ENCODE results near the gene PRDX2. TPM values are rescaled to one million over a fixed set of nuclear protein-coding genes. Genes with fewer than 3 reads are reported as not detected.

Gene PRDX2
- polyA plus RNA-seq, 3 donors = 40.0 to 71.5 (median 46.7) TPM

DNA sequence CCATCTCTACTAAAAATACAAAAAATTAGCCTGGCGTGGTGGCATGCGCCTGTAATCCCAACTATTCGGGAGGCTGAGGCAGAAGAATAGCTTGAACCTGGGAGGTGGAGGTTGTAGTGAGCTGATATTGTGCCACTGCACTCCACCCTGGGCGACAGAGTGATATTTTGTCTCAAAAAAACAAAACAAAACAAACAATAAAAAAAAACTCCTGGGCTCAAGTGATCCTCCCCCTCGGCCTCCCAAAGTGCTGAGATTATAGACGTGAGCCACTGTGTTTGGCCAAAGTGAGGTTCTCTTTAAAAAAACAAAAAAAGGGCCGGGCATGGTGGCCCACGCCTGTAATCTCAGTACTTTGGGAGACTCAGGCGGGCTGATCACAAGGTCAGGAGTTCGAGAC is 14.1 kb downstream of the PRDX2 start:
- peaks cover 0 to 2% of the 10 kb centered on the region in 2 donors for H3K36me3 Mint-ChIP-seq
- peak overlapping the region; percentile 99 for H3K4me2 ChIP-seq (replicated peaks; ENCODE audit: extremely low read depth, low read length, poor library complexity, severe bottlenecking)
- peak overlapping the region; percentile 95 to 100 for H3K27ac ChIP-seq (ENCODE audit: low read depth in 1 of 2, low read length in 2 of 2)
- H2AFZ ChIP-seq (ENCODE audit: insufficient read depth, low read depth, low read length, poor library complexity, severe bottlenecking) = no peak overlapping the region
- peak overlapping the region in 1 of 7 donors; percentile 100 for H3K27ac Mint-ChIP-seq
- peaks cover 55% of the 10 kb centered on the region for H3K79me2 ChIP-seq (ENCODE audit: insufficient read depth, low read length)
- peaks cover 28% of the 10 kb centered on the region for H3K4me1 Mint-ChIP-seq
- H3K4me3 Mint-ChIP-seq = peak overlapping the region; percentile 55 to 95
- peaks cover 73 to 75% of the 10 kb centered on the region in 2 donors for H3K4me1 ChIP-seq (ENCODE audit: control insufficient read depth in 1 of 2, insufficient read depth in 2 of 2, low read length in 2 of 2)
- no peak for DNase-seq
- 91% methylated on average over 6 of the region's 10 CpGs for WGBS (ENCODE audit: insufficient coverage)
- peaks cover 0 to 1% (median 0%) of the 10 kb centered on the region in 3 donors for H3K27me3 Mint-ChIP-seq (ENCODE audit: low read depth in 3 of 3)
- H4K20me1 ChIP-seq (ENCODE audit: insufficient read depth, low read length) = peaks cover 11% of the 10 kb centered on the region
- TF ChIP-seq, protein P1, sequence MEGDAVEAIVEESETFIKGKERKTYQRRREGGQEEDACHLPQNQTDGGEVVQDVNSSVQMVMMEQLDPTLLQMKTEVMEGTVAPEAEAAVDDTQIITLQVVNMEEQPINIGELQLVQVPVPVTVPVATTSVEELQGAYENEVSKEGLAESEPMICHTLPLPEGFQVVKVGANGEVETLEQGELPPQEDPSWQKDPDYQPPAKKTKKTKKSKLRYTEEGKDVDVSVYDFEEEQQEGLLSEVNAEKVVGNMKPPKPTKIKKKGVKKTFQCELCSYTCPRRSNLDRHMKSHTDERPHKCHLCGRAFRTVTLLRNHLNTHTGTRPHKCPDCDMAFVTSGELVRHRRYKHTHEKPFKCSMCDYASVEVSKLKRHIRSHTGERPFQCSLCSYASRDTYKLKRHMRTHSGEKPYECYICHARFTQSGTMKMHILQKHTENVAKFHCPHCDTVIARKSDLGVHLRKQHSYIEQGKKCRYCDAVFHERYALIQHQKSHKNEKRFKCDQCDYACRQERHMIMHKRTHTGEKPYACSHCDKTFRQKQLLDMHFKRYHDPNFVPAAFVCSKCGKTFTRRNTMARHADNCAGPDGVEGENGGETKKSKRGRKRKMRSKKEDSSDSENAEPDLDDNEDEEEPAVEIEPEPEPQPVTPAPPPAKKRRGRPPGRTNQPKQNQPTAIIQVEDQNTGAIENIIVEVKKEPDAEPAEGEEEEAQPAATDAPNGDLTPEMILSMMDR (IDR thresholded peaks at IDR 0.05) = no peak
- no peaks in the 10 kb centered on the region for H3K9me3 ChIP-seq (replicated peaks in 1 of 2; ENCODE audit: control insufficient read depth in 1 of 2, insufficient read depth in 1 of 2, low read length in 2 of 2)
- no peaks in the 10 kb centered on the region for H3K36me3 ChIP-seq (replicated peaks in 1 of 2; ENCODE audit: control insufficient read depth in 1 of 2, insufficient read depth in 2 of 2, low read length in 2 of 2)
- peak overlapping the region in 1 of 3 experiments; percentile 100 for H3K4me3 ChIP-seq (replicated peaks in 1 of 3; ENCODE audit: low read depth in 2 of 3, low read length in 3 of 3)
- intact Hi-C loops (cut with micrococcal nuclease) = loop anchor here (10.0 kb wide), 1 partner anchor 1057 kb away; no protein-coding TSS in a partner anchor
- H3K9me3 Mint-ChIP-seq = peaks cover 0 to 5% (median 0%) of the 10 kb centered on the region in 7 donors
- H3K9ac ChIP-seq (ENCODE audit: insufficient read depth, low read length, poor library complexity, severe bottlenecking) = peak overlapping the region; percentile 94
- no peaks in the 10 kb centered on the region for H3K27me3 ChIP-seq (ENCODE audit: control insufficient read depth in 2 of 2, insufficient read depth in 2 of 2, low read length in 2 of 2)

DNA sequence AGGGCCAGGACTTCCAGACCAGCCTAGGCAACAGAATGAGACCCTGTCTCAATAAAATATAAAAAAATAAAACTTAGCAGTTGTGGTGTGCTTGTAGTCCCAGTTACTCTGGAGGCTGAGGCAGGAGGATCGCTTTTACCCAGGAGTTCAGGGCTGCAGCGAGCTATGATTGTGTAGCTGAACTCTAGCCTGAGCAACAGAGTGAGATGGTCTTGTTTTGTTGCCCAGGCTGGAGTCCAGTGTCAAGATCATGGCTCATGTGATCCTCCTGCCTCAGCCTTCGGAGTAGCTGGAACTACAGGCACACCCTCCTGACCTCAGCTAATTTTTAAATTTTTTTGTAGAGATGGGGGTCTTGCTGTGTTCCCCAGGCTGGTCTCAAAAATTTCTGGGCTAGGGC is 14.6 kb downstream of the PRDX2 start:
- H3K4me1 Mint-ChIP-seq = peaks cover 31% of the 10 kb centered on the region
- H3K4me3 Mint-ChIP-seq = peak overlapping the region; percentile 55 to 65
- TF ChIP-seq, protein P1 (IDR thresholded peaks at IDR 0.05) = no peak
- peaks cover 0 to 1% (median 0%) of the 10 kb centered on the region in 3 donors for H3K27me3 Mint-ChIP-seq (ENCODE audit: low read depth in 3 of 3)
- no peaks in the 10 kb centered on the region for H3K9me3 ChIP-seq (replicated peaks in 1 of 2; ENCODE audit: control insufficient read depth in 1 of 2, insufficient read depth in 1 of 2, low read length in 2 of 2)
- no peaks in the 10 kb centered on the region for H3K27me3 ChIP-seq (ENCODE audit: control insufficient read depth in 2 of 2, insufficient read depth in 2 of 2, low read length in 2 of 2)
- peaks cover 6% of the 10 kb centered on the region for H4K20me1 ChIP-seq (ENCODE audit: insufficient read depth, low read length)
- peak overlapping the region in 2 of 3 experiments; percentile 23 to 100 for H3K4me3 ChIP-seq (replicated peaks in 1 of 3; ENCODE audit: low read depth in 2 of 3, low read length in 3 of 3)
- peaks cover 76 to 80% of the 10 kb centered on the region in 2 donors for H3K4me1 ChIP-seq (ENCODE audit: control insufficient read depth in 1 of 2, insufficient read depth in 2 of 2, low read length in 2 of 2)
- H3K36me3 ChIP-seq (replicated peaks in 1 of 2; ENCODE audit: control insufficient read depth in 1 of 2, insufficient read depth in 2 of 2, low read length in 2 of 2) = no peaks in the 10 kb centered on the region
- peak overlapping the region; percentile 76 for H3K4me2 ChIP-seq (replicated peaks; ENCODE audit: extremely low read depth, low read length, poor library complexity, severe bottlenecking)
- intact Hi-C loops (cut with micrococcal nuclease) = loop anchor here (10.0 kb wide), 1 partner anchor 1058 kb away; no protein-coding TSS in a partner anchor
- H3K9me3 Mint-ChIP-seq = peaks cover 0 to 5% (median 0%) of the 10 kb centered on the region in 7 donors
- DNase-seq = peak in 1 of 3 donors; percentile 31
- H3K27ac Mint-ChIP-seq = peak overlapping the region in 1 of 7 donors; percentile 100
- peaks cover 50% of the 10 kb centered on the region for H3K79me2 ChIP-seq (ENCODE audit: insufficient read depth, low read length)
- 100% methylated on average over 1 of the region's 3 CpGs for WGBS (ENCODE audit: insufficient coverage)
- peak overlapping the region; percentile 94 for H3K9ac ChIP-seq (ENCODE audit: insufficient read depth, low read length, poor library complexity, severe bottlenecking)
- peak overlapping the region; percentile 95 to 100 for H3K27ac ChIP-seq (ENCODE audit: low read depth in 1 of 2, low read length in 2 of 2)
- no peak overlapping the region for H2AFZ ChIP-seq (ENCODE audit: insufficient read depth, low read depth, low read length, poor library complexity, severe bottlenecking)
- peaks cover 0 to 2% of the 10 kb centered on the region in 2 donors for H3K36me3 Mint-ChIP-seq

Data from CD14-positive monocyte (primary cell).